ENCODE measurements around the gene AMFR.
"Not testable (repeated sequence)": the region's sequence is repeated elsewhere in the genome, so short reads cannot be mapped to it uniquely, and the experiment has no call there.

The AMFR gene

DNA sequence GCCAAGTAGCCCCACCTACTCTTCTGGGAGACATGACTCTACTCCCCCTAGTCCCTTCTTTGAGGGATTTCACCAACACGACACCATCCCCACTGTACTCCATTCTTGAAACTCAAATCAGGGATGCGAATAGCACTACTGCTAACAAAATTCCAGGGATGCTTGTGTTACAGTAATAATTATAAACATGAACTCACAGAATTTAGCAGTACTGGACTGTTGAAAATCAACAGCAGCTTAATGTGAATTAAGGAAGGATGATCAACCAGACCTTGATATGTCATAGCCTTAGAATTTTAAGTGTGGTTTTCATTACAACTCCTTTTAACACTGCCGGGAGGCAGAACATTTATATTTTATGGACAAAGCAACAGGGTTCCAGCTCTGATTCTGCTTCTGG, 37.9 kb downstream of the AMFR start:
- no peak for DNase-seq

DNA sequence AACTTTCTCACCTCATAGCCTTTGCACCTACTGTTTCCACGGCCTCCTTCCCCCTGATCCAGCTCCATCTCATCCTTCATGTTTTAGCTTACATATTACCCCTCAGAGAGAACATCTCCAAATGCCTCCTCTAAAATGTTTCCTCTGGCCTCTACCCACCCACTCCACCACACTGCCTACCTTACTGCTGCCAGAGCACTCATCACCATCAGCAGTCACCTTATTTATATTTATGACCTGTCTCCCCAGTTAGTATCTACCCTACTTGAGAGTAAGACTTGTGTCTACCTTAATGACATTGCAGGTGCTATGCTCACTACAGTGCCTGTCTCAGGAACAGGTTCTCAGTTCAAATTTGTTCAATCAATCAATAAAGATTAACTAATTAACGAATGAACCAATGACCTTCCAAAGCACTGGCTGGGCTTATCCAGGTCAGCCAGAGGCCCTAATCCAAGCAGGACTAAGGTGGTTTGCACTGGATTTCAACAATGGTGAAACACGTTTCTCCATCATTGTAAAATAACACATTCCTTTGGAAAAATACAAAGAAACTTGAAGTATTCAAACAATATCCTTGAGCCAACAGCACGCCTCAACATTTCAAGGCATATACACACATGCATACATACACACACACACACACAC, 41.1 kb downstream of the AMFR start:
- DNase-seq: no peak

DNA sequence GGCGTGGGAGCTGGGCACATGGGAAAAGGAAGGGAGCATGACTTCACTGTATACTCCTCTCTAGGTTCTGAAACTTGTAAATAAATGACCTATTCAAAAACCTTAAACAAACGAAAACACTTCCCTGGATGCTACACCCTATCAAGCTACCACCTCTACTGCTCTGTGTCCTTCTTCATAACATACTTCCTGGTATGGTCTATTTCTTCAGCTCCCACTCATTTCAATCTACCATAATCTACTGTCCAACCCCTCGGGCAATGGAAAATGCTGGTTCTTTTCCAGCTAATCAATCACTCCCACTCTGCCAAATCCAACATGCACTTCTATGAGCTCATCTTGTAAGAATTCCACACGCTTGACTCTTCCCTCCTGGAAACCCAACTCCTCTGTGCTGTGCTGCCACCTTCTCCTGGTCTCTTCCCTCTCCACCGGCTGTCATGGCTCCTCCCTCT, 42.4 kb downstream of the AMFR start:
- no peak for DNase-seq

DNA sequence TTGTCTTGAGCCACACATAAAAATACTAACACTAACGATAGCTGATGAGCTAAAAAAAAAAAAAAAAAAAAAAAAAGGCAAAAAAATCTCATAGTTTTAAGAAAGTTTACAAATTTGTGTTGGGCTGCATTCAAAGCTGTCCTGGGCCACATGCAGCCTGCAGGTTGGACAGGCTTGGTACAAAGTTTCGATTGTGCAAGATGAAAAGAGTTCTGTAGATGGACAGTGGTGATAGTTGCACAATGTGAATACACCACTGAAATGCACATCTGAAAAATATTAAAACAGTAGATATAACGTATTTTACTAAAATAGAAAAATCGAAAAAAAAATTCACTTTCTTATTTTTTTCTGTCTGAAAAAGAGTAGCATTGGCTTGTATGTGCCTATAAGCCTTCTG, 42.9 kb downstream of the AMFR start:
- DNase-seq: no peak

DNA sequence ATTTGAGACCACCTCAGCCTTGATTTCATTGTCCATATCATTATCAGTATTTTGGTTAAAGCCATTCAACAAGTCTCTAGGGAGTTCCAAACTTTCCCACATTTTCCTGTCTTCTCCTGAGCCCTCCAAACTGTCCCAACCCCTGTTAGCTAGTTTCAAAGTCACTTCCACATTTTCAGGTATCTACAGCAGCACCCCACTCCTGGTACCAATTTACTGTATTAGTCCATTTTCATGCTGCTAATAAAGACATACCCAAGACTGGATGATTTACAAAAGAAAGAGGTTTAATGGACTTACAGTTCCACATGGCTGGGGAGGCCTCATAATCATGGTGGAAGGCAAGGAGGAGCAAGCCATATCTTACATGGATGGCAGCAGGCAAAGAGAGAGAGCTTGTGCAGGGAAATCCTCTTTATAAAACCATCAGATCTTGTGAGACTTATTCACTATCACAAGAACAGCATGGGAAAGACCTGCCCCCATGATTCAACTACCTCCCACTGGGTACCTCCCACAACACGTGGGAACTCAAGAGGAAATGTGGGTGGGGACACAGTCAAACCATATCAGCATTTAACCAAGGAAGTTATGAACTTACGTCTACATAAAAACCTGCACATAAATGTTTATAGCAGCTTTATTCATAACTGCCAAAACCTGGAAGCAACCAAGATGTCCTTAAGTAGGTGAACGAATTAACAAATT, 44.4 kb downstream of the AMFR start:
- not testable (repeated sequence) for DNase-seq

DNA sequence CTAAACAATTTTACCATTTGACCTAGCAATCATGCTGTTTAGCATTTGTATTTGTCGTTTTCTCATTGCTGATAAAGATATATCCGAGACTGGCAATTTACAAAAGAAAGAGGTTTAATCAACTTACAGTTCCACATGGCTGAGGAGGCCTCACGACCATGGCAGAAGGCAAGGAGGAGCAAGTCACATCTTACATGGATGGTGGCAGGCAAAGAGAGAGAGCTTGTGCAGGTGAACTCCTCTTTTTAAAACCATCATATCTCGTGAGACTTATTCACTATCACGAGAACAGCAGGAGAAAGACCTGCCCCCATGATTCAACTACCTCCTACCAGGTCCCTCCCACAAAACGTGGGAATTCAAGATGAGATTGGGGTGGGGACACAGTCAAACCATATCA, 46.3 kb downstream of the AMFR start:
- not testable (repeated sequence) for DNase-seq

DNA sequence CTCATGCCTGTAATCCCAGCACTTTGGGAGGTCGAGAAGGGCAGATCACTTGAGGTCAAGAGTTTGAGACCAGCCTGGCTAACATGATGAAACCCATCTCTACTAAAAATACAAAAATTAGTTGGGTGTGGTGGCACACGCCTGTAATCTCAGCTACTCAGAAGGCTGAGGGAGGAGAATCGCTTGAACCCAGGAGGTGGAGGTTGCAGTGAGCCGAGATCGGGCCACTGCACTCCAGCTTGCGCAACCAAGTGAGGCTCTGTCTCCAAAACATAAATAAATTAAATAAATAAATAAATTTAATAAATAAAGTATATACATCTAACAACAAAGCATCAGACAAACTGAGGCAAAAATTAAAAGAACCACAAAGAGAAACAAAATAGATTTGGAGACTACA, 49.6 kb downstream of the AMFR start:
- DNase-seq: not testable (repeated sequence)

DNA sequence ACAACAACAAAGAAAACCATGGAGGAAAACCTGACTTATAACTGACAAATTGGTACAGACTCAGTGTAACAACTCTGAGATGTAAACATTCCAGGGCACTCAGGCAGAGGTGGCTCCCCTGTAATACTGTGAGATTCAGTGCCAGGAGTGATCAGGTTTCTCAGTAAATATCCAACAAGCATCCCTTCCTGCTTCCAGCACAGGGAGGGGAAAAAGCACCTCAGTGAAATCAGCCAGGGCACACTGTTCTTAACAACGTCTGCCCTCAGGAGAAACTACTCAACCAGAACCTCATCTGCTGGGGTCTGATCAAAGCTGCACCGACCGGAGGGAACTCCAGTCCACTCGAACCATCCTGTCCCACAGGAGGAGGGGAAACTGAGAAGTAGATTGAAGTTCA, 52.3 kb downstream of the AMFR start:
- no peak for DNase-seq

DNA sequence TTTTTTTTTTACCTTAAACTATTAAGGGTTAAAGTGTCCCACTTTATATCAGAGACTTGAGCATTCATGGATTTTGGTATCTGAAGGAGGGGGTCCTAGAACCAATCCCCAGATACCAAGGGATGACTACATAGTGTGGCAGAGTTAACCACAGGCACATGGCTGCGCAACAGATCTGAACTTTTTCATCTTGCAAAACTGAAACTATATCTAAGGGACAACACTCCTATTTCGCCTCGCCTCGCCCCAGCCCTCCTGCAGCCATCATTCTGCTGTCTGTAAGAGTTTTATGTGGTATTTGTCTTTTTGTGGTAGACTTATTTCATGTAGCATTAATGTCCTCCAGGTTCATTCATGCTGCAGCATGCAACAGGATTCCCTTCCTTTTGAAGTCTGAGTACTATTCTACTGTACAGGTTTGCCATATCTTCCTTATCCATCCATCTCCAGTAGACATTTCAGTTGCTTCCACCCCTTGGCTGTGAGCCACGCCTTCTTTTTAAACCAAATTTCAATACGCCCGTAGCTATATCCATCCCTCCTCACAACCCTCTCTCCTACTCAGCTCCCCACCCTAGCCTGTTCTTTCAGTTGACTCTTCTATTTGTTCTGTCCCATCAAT, 53.2 kb downstream of the AMFR start:
- no peak for DNase-seq

DNA sequence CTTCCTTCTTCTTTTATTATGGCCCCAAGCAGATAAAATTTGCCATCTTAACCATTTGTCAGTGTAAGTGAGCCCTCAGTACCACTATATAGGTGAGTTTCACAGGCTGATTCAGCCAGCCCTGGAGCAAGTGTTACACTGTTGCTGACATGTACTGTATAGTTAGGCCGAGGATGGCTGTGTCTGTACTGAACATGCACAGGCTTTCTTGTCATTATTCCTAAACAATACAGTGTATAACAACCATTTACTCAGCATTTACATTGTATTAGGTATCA, 53.7 kb downstream of the AMFR start:
- no peak for DNase-seq

DNA sequence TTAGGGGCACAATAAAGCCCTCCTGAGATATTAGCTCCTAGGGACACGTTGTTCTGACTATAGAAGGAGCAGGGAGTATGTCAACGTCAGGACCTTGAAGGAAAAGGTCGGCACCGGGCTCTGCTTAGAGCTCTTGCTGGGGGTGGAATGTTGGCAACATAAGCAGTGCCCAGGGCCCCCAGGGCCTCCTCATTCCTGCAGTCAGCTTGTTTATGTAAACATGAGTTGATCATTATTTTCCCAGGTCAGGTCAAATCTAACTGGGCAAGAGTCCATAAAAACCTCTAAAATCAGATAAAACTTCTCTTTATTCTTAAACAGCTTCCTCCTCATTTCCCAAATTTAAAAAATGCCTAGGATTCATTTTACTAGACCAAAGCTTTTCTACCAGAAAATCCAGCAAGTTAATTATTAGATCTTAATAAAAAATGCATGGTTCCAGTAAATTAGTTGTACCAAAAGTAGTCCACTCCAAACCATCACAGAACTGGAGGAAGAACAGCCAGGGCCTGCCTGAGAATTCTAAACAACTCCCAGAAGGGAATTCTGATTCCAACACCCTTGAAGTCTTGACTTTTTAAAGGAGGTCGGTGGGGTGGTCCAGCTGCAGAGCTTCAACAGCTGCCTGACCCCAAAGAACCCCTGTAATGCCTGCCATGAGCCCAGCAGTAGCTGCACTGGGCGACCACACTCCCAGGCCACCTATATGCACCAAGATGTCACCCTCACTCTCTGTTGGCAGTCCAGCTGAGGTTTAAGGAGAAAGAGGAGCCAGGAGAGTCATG, 54.3 kb downstream of the AMFR start:
- DNase-seq: no peak

DNA sequence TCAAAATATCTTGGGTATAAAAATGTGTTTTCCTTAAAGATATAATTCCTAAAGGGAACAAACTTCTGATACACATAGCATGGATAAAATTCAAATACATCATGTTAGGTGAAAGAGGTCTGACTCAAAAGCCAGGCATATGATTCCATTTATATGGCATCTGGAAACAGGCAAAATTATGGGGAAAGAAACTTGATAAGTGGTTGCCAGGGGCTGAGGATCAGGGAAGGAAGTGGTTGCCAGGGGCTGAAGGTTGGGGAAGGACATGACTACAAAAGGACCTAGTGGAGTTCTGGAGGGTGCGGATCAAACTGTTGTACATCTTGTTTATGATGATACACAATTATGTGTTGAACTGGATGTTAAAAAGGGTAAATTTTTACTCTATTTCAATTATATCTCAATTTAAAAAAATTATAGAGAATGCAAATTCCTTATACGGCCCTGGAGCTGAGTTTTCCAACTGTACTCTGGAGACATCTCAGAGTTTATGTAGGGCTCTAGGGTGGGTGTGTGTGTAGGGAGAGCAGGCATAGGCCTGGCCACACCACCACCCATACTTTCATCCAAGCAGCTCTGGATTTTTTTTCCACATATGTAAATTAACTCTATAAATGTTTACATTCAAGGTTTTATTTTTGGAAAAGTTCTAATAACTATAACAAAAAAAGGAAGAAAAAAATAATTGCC, 55.0 kb downstream of the AMFR start:
- no peak for DNase-seq

DNA sequence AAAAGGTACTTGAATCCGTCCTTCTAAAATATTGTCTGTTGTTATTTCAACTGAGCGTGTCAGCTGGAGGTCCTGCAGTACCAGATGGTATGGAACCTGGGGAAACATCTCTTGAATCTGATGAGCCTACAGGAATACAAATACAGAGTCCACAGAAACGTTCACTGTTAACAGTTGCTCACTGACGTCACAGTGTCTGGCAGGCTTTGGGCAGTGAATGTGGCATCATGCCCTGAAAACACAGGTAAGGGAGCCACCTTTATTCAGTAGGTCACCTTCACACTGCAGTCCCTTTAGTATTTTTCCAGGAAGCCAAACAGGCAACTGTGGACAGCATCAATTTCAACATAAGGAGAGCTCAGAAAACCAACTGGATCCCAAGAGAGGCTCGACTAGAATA, 56.1 kb downstream of the AMFR start:
- DNase-seq: no peak

DNA sequence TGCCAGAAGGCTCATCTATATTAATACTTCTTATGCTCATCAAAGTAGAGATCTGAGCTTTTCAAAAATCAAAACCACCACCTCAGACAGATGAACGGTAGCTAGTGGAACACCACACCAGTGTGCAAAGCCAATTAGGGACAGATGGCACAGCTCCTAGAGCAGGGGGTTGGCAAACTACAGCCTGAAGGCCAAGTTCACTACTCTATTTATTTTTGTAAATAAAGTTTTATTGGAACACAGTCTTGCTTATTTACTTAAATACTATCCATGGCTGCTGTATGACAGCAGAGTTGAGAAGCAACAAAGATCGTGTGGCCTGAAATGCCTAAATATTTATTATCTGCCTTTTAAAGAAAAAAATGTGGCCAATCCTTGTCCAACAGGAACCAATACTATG, 56.8 kb downstream of the AMFR start:
- no peak for DNase-seq

DNA sequence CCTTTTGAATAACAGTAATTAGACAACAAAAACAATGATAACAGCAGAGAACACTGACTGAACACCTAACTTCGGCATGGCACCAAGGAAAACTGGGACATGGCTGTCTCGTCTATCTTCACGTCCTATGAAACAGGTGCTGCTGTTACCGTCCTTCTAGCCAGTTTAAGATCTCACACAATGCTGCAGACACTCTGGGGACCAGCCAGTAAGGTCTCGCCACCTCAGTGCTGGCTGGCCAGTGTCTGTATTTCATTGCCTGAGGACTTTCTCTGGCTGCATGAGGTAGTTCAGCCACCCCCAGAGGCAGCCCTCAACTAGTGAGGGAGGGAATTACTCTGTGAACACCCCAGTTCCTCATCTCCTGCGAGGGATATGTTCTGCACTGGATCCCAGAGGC, 57.6 kb downstream of the AMFR start:
- no peak for DNase-seq

DNA sequence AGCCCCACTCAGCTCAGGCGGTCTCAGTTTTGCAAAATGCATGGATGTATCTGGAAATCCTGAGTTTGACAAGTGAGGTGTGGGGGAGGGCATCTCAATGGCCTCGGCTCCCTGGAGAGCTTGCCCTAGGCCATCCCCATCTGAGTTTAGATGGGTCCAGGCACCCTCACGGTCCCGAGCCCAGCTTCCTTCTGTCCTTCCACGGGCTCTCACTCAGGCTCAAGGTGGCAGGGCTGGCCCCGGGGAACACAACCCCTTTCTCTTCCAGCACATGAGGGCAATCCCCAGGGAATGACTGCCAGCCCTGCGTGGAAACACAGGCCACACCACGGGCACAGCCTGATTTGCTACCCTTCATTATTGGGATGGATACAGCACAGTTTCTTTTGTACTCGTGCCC, 58.4 kb downstream of the AMFR start:
- DNase-seq: no peak

DNA sequence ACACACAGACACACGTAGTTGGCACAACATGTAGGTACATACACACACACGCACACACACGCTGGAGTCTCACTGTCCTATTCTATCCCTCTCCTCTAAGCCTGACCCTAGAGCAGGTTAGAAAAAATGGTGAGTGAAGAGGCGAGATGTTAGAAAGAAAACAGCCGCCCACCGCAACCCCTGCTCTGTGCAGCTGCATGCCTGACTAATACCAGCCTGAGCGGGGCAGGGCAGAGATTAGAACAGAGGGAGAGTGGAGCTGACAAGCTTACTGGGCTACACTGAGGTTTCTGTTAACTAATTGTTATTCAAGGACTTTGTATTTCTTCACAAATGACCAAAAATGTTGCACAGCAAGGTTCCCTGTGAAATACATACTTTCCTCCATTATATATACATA, 59.8 kb downstream of the AMFR start:
- no peak for DNase-seq

DNA sequence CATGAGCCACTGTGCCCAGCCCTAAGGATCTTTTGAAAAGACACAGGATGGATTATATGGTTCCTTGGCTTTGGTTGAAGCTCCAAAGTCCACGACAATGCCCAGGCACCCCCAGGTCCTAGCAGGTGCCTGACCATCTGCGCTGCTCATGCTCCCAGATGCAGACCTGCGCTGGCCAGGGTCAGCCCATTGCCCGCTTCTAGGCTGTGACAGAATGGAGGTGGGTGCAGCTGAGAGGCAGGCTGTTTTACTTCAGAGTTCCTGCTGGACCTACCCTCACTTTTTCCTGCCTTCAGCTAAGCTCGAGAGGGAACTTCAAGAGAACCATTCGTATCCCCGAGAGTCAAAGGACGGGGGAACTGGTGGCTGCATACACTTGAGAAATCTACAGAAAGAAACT, 60.5 kb downstream of the AMFR start:
- no peak for DNase-seq

DNA sequence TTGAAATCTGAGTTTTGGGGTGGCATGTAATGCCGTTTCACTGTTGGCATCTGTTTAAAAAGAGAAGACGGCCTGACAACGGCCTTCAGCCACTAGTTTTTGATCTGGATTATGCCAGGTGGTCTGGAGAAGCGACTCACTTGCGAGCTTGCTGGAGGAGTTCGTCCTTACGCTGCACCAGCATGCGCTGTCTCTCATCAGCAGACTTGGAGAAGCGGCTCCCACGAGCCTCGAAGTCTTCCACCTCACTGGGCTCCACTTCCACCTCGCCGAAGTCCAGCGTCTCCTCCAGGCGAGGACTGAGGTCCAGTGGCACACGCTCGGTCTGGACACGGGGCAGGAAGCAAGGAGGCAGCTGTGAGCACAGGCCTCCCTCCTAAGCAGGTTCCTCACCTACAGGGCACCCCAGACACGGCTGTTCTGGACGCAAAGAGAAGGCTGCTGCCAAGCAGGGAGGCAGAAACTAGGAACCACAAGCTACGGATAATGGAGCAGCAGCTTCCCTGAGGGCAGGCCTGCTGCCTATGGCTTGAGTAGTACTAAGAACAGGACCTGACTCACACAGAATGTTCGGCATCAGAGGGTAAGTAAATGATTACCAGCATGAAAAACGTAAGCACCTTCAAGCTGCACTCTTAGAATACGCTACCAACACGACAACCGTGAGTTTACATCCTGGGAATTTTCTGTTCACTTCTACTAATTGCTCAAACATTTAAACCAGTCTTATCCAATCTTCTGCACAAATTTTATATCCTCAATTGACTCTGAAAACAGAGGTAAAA, 61.4 kb downstream of the AMFR start:
- no peak for DNase-seq

DNA sequence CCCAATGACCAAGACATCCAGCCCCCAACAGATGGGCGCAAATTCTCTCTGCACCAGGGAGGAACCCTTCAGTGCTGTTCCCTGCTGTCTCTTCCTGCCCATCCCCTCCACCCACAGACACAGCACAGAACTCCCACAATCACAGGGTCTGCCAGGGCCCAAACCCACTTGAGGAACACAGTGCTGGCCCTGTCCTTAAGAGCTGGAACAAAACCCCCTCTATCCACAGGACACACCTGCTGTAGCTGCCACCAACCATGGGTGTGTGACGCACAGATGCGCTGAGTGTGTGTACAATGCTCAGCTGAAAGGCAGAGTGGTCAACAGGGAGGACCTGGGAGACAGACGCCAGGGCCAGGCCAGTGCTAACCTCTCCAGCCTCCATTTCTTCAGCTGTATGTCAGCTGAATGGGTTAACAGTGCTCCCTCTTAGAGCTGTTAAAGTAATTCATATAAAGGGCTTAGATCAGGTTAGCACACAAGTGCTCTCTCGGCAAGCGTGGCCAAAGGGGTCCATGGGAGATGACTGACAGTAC, 62.1 kb downstream of the AMFR start:
- DNase-seq: no peak

DNA sequence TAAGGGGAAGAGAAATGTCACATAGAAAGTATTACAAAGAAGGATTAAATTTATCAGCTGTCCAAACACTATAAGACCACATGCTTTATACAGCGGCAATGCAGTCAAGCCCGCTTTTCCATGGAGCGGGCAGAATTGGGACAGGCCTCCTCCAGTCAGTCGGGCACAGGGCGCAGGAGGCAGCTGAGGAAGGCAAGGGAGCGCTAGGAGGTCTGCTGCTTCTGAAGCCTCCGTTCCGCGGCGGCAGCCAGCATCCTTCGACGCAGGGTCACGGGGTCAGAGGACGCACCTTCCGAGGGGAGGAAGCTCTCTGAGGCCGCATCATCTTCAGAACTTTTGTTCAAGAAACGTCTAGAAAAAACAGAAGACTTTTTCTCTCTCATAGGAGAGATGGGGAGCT, 62.6 kb downstream of the AMFR start:
- no peak for DNase-seq

DNA sequence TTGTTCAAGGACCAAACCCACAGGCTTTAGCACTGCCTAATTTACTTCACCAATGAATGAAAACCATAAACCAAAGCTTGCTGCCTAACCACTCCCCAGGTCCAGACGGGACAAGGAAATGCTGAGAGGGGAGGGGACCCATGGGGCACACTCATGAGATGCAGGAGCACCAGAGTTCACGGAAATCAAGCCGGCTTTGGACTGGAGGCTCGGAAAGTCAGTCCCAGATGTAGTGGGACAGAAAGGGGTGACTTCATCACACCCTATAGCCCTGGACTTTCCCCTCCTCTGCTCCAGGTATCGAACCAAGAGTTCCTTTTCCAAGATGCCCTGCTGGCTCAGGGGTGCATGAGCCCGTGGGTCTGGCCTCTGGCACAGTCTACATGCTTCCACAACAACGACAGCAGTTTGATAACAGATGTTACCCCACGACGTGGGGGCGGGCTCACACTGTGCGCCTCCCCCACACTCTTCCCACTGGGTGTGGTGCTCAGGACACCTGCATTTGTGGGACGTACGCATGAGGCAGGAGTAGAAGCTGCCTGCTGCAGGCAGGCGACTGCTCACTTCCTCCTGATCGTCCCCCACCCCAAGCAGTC, 63.2 kb downstream of the AMFR start:
- no peak for DNase-seq

Data from activated CD4-positive, alpha-beta T cell treated with anti-CD3 and anti-CD28 coated beads, Interleukin-2, amount 50 U/mL, for 4 hours (primary cell).